Choroid plexus epithelial cell (primary cell): Measurements from ENCODE around the gene SCYGR5.
A peak's percentile ranks its signal among the peaks of the same experiment; 100 is the strongest.
"Not testable (repeated sequence)": the region's sequence is repeated elsewhere in the genome, so short reads cannot be mapped to it uniquely, and the experiment has no call there.

ENCODE experiments used
- DNase-seq: peaks from one replicate; pipeline ENCODE4 v3.0.0-alpha.2; 2010; ENCODE audit warnings: low read depth
- H3K4me3 ChIP-seq: 2 replicates; pipeline ENCODE4 v1.5.1; 2011; ENCODE audit warnings: low read depth, mild to moderate bottlenecking, control low read depth, low read length, moderate library complexity
- TF ChIP-seq, protein P1 (sequence below): conservative IDR thresholded peaks from 2 replicates; pipeline ENCODE4 v1.5.1; 2011; ENCODE audit warnings: low read depth, mild to moderate bottlenecking, control low read depth, inconsistent platforms, low read length, moderate library complexity

The SCYGR5 gene

DNA sequence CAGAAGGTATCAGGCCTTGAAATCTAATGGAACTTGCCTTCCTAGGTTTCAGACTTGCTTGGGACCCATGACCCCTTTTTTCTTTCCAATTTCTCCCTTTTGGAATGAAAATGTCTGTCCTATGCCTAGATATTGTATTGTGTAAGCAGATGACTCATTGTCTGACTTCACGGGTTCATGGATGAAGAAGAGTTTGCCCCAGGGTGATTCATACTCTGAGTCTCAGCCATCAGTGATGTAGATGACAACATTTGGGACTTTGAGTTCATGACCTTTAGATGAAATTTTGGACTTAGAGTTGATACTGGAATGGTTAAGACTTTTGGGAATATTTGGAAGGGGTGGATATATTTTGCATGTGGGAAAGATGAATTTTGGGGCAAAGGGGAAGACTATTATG is 11.2 kb upstream of the SCYGR5 start:
- TF ChIP-seq, protein P1, sequence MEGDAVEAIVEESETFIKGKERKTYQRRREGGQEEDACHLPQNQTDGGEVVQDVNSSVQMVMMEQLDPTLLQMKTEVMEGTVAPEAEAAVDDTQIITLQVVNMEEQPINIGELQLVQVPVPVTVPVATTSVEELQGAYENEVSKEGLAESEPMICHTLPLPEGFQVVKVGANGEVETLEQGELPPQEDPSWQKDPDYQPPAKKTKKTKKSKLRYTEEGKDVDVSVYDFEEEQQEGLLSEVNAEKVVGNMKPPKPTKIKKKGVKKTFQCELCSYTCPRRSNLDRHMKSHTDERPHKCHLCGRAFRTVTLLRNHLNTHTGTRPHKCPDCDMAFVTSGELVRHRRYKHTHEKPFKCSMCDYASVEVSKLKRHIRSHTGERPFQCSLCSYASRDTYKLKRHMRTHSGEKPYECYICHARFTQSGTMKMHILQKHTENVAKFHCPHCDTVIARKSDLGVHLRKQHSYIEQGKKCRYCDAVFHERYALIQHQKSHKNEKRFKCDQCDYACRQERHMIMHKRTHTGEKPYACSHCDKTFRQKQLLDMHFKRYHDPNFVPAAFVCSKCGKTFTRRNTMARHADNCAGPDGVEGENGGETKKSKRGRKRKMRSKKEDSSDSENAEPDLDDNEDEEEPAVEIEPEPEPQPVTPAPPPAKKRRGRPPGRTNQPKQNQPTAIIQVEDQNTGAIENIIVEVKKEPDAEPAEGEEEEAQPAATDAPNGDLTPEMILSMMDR = no peak

DNA sequence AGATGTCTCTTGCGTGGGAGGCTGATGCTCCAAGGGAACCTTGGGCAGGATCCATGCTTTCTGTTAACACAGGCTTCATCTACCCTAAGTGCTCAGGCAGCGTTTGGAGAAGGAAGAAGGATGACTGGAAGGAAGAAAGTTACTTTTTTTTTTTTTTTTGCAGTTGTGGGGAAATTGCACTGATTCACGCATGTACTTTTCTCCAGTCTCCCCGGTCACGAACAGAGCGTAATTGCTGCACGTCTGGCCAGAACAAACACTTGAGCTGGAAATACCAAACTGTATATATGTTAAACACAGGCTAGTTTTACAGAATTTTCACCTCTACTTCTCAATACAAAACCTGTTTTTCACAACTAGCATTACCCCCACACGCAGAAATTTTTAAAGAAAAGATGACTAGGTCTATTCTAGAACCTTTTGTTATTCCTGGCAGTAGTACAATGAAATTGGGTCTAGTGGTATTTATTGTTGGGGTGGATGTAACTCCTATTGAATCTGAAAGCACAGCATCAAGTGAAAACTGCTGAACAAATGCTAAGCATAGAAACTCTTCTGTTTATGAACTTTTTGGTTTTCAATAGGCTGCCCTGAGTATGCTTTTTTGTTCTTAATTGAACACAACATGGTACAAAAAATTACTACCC is 9.3 kb upstream of the SCYGR5 start:
- H3K4me3 ChIP-seq = no peak overlapping the region
- peak; percentile 83 for DNase-seq
- TF ChIP-seq, protein P1 = no peak

More for the DNA sequence above, 11.2 kb upstream of the SCYGR5 start:
- peak; percentile 88 for DNase-seq
- H3K4me3 ChIP-seq = no peak overlapping the region

DNA sequence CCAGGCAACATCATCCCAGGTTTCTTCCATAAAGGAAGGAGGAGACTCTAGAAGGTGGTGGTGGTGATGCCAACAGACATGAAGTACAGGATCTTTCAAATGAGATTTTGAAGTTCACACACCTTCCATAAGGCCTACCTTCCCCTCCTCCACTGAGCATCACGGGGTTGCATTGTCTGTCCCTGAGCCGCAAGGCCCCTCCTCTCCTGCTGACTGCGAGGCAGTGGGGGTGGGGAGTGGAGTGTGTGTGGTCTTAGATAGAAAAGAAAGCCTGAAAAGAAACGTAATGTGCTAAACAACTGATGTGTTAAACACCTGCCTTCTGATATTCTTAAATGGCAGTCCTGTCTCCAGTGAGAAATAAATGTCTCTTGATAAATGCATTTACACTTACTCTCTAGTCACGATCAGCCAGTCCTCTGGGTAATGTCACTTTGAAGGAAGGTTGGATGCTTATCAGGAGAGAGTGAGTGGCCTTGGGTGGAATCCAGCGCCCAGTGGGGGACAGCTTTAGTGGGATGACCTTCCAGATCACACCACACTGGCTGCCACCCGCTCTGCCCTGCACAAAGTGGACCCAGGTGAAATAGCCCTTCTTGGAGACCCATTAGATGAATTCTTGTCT is 5.5 kb upstream of the SCYGR5 start:
- DNase-seq = no peak
- TF ChIP-seq, protein P1 = no peak
- H3K4me3 ChIP-seq = no peak overlapping the region

DNA sequence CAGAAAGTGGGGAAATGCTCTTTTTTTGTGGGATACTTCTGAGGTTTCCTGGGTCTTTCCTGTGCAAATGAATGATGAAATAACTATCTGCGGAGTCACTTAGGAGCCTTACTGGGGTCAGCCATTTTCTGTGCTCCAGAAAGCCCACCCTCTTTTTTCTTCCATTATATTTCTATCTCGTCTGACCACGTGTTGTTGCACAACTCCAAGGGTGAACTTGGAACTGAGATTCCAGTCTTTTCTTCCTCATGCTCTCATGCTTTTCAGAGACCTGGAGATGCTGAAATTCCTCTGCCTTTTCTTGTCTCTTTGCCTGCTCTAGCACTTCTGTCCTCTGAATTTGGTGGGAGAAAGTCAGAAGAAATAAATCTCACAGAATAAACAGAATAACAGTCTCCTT is 4.8 kb upstream of the SCYGR5 start:
- H3K4me3 ChIP-seq = no peak overlapping the region
- TF ChIP-seq, protein P1 = no peak
- DNase-seq = peak; percentile 7

DNA sequence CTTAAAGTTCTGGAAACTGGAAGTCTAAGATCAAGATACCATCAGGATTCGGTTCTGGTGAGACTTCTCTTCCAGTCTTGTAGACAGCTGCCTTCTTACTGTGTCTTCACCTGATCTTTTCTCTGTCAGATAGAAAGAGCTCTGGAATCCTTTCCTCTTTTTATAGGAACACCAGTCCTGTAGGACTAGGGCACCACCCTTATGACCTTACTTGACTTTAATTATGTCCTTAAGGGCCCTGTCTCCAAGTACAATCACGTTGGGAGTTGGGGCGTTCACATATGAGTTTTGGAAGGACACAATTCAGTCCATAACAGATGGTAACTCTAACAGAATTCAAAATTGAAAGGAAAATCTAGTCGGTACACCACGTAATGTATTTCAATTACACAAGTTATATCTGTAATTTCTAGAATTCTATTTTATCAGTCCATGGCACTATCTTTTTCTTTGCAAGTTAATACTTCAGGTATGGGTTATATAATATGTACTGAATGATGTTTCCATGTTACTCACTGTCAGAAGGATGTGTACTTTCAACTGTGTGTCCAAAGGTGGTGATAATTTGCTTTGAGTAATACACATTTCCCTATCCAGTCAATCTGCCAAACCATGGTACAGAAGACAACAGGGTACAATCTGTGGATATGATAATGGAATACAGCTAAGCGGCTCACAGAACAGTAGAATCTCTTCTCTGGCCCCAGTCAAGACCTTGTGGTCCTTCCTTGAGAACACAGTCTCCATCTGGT is 1.2 kb upstream of the SCYGR5 start:
- TF ChIP-seq, protein P1 = no peak
- no peak overlapping the region for H3K4me3 ChIP-seq
- no peak for DNase-seq

DNA sequence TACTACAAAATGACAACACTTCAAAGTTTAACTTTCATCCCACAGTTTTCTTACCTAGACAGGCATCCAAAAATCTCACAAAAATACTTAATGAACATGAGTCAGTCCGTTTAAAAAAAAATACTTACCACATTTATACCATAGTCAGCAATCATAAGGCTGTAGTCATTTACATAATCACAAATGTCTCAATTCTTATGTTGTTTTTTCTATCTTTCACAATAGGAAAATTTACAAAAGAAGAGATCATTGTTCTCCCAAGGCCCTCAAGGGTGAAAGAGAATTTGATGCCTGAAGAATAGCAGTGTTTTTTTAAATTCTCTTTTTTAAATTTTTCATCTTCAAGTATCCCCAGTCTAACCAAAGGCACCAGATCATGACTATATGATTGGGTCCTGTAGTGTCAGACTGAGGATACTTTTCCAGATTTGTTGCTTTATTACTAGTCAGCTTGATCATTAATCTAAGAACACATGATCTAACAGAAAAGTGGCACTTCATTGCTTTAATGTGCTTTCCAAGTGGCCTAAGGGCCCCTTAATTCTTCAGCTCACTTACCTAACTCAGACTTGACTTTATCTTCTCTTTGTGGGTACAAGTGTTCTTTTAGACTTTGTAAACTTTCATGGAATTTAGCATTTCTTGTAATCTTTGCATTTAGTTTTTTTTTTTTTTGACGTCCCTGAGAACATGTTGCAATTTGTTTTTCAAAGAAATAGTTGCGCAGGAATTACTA is 4.7 kb downstream of the SCYGR5 start:
- DNase-seq = no peak
- H3K4me3 ChIP-seq = no peak overlapping the region
- TF ChIP-seq, protein P1 = no peak

DNA sequence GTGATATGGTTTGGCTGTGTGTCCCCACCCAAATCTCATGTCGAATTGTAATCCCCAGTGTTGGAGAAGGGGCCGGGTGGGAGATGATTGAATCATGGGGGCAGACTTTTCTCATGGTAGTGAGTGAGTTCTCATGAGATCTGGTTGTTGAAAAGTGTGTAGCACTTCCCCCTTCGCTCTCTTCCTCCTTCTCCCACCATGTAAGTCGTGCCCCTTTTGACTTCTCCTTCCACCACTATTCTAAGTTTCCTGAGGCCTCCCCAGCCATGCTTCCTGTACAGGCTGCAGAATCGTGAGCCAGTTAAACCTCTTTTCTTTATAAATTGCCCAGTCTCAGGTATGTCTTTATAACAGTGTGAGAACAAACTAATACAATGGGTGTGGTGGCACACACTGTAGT is 7.0 kb downstream of the SCYGR5 start:
- not testable (repeated sequence) for H3K4me3 ChIP-seq, DNase-seq
